GM19193 (cell line): ENCODE data around the gene EFCAB9.

Experiments used
- POLR2A ChIP-seq: IDR thresholded peaks from 4 replicates; pipeline ENCODE4 v1.6.1; 2011; ENCODE audit not compliant: insufficient read depth, insufficient read length; ENCODE audit errors: extremely low read depth

Gene EFCAB9

GRCh38 chr5:172243302-172243701, 49.3 kb downstream of the EFCAB9 start:
- TF ChIP-seq POLR2A = no peak

- no peak for TF ChIP-seq POLR2A
Observed at GRCh38 chr5:172245046-172245445, 51.1 kb downstream of the EFCAB9 start.

GRCh38 chr5:172245703-172246125, 51.7 kb downstream of the EFCAB9 start:
- TF ChIP-seq POLR2A = no peak

DNA sequence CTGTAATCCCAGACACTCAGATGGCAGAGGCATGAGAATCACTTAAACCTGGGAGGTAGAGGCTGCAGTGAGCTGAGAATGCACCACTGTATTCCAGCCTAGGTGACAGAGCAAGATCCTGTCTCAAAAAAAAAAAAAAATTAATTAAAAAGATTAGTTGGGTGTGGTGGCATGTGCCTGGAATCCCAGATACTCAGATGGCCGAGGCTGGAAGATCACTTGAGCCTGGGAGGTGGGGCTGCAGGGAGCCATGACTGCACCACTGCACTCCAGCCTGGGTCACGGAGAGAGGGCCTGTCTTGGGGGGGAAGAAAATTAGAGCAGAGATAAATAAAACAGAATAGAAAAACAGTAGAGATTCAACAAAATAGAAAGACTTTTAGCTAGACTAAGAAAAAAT, 54.7 kb downstream of the EFCAB9 start:
- TF ChIP-seq POLR2A = no peak

DNA sequence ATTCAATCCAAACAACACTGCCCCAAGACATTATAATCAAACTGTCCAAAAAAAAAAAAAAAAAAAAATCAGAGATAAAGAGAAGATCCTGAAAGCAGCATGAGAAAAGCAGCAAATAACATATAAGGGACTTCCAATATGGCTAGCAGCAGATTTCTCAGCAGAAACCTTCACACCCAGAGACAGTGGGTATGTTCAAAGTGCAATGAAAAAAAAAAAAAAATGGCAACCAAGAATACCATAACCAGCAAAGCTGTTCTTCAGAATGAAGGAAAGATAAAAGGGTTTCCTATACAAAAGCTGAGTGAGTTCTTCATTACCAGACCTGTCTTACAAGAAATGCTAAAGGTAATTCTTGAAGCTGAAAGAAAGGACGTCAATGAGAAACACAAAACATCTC, 57.4 kb downstream of the EFCAB9 start:
- no peak for TF ChIP-seq POLR2A

GRCh38 chr5:172252501-172252900, 58.5 kb downstream of the EFCAB9 start:
- TF ChIP-seq POLR2A = no peak
